ENCODE measurements around the gene GIGYF2.
"Not testable (repeated sequence)": the region's sequence is repeated elsewhere in the genome, so short reads cannot be mapped to it uniquely, and the experiment has no call there.

GIGYF2 gene

GRCh38 chr2:232688201-232688600 is 8.9 kb upstream of the GIGYF2 start:
- no peak for DNase-seq

- DNase-seq, result no peak
Measured at GRCh38 chr2:232689152-232689910, 7.8 kb upstream of the GIGYF2 start.

- not testable (repeated sequence) for DNase-seq
Measured at GRCh38 chr2:232691117-232691516, 6.0 kb upstream of the GIGYF2 start.

- no peak for DNase-seq
Measured at GRCh38 chr2:232693344-232693743, 3.8 kb upstream of the GIGYF2 start.

GRCh38 chr2:232696609-232697058 is 497 bp upstream of the GIGYF2 start:
- DNase-seq, result no peak

GRCh38 chr2:232697807-232698110 is 628 bp downstream of the GIGYF2 start:
- DNase-seq, result no peak

- DNase-seq, result no peak
Measured at GRCh38 chr2:232698556-232699091, 1.5 kb downstream of the GIGYF2 start.

- DNase-seq, result no peak
Measured at GRCh38 chr2:232699110-232699509, 2.0 kb downstream of the GIGYF2 start.

- DNase-seq, result no peak
Measured at GRCh38 chr2:232700154-232700553, 3.0 kb downstream of the GIGYF2 start.

- no peak for DNase-seq
Measured at GRCh38 chr2:232707076-232707475, 9.9 kb downstream of the GIGYF2 start.

GRCh38 chr2:232713505-232713904 is 16.4 kb downstream of the GIGYF2 start:
- no peak for DNase-seq

- DNase-seq, result no peak
Measured at GRCh38 chr2:232714969-232715368, 17.8 kb downstream of the GIGYF2 start.

- DNase-seq, result not testable (repeated sequence)
Measured at GRCh38 chr2:232720056-232720455, 22.9 kb downstream of the GIGYF2 start.

GRCh38 chr2:232721261-232721660 is 24.1 kb downstream of the GIGYF2 start:
- no peak for DNase-seq

GRCh38 chr2:232721882-232722281 is 24.8 kb downstream of the GIGYF2 start:
- no peak for DNase-seq

- DNase-seq, result no peak
Measured at GRCh38 chr2:232723027-232723426, 25.9 kb downstream of the GIGYF2 start.

GRCh38 chr2:232728785-232729184 is 31.7 kb downstream of the GIGYF2 start:
- no peak for DNase-seq

GRCh38 chr2:232731470-232731869 is 34.3 kb downstream of the GIGYF2 start:
- no peak for DNase-seq

- DNase-seq, result no peak
Measured at GRCh38 chr2:232741294-232741693, 44.2 kb downstream of the GIGYF2 start.

- DNase-seq, result no peak
Measured at GRCh38 chr2:232741972-232742371, 44.8 kb downstream of the GIGYF2 start.

- no peak for DNase-seq
Measured at GRCh38 chr2:232744963-232745362, 47.8 kb downstream of the GIGYF2 start.

- DNase-seq, result no peak
Measured at GRCh38 chr2:232748038-232748437, 50.9 kb downstream of the GIGYF2 start.

- DNase-seq, result no peak
Measured at GRCh38 chr2:232749331-232749730, 52.2 kb downstream of the GIGYF2 start.

GRCh38 chr2:232750135-232750671 is 53.1 kb downstream of the GIGYF2 start:
- no peak for DNase-seq

GRCh38 chr2:232757905-232758304 is 60.8 kb downstream of the GIGYF2 start:
- DNase-seq, result no peak
